ENCODE data around the gene INA.

DNA sequence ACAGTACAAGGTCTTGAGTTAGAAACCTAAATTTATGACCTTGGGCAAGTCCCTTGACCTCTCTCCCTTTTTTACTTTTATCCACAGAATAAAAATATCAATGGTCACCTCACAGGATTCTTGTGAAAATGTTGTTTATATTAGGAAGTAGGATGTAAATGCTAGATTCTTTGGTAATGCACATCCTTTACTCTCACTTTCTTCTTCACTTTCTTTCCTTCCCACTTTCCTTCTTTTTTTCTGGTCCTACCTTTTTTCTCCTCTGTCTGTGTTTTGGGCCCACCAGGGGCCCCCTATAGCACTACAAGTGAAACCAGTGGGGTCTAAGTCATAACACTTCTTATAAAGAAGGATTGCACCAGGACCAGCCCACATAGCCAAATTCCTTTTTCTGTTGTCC, 19.1 kb upstream of the INA start:
- TF ChIP-seq, protein P1, sequence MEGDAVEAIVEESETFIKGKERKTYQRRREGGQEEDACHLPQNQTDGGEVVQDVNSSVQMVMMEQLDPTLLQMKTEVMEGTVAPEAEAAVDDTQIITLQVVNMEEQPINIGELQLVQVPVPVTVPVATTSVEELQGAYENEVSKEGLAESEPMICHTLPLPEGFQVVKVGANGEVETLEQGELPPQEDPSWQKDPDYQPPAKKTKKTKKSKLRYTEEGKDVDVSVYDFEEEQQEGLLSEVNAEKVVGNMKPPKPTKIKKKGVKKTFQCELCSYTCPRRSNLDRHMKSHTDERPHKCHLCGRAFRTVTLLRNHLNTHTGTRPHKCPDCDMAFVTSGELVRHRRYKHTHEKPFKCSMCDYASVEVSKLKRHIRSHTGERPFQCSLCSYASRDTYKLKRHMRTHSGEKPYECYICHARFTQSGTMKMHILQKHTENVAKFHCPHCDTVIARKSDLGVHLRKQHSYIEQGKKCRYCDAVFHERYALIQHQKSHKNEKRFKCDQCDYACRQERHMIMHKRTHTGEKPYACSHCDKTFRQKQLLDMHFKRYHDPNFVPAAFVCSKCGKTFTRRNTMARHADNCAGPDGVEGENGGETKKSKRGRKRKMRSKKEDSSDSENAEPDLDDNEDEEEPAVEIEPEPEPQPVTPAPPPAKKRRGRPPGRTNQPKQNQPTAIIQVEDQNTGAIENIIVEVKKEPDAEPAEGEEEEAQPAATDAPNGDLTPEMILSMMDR (IDR thresholded peaks at IDR 0.05; ENCODE audit: low read depth, low read length), result no peak
- TF ChIP-seq, protein P2, sequence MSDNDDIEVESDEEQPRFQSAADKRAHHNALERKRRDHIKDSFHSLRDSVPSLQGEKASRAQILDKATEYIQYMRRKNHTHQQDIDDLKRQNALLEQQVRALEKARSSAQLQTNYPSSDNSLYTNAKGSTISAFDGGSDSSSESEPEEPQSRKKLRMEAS (IDR thresholded peaks at IDR 0.05; ENCODE audit: low read depth, low read length), result no peak
